Ecto neural progenitor cell (in vitro differentiated cells): Measurements from ENCODE around the gene LCK.

Source experiments
- DNase-seq: peaks from one replicate; pipeline ENCODE4 v3.0.0-alpha.2; 2018; ENCODE audit warnings: low spot score

LCK gene

GRCh38 chr1:32327204-32327603 is 76.1 kb downstream of the LCK start:
- DNase-seq = no peak

GRCh38 chr1:32329931-32330466 is 78.9 kb downstream of the LCK start:
- no peak for DNase-seq

DNA sequence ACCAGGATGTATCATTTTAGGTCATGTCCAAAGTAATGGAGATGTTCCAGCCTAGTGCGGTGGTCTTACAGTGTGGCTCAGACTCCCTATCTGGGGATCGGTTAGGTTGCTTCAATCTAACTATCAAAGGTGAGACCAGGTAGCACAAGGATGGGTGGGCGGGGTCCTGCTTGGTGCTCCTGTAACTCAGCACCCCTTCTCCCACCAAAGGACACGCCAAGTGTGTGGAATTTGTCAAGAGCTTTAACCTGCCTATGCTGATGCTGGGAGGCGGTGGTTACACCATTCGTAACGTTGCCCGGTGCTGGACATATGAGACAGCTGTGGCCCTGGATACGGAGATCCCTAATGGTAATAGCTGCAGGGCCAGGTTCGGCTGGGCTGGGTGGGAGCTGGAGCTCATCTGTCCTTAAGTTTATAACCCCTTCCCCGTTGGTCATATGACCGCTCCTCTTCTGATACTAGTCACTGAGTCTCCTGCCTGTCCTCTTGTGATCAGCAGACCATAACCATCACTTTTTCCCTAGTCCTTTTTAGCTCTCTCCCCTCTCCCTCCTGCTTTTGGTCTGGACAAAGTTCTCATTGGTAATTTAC is 79.6 kb downstream of the LCK start:
- DNase-seq = no peak

DNA sequence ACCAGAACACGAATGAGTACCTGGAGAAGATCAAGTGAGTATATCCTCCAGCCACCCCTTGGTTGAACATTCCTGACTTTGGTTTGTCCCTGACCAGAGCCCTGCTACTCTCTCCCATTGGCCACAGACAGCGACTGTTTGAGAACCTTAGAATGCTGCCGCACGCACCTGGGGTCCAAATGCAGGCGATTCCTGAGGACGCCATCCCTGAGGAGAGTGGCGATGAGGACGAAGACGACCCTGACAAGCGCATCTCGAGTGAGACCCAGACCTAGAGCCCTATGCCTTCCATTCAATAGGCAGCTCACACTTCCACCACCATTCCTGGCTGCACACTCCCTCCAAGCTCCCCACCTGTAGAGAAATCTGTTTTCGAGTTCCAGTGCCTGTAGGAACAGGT is 80.5 kb downstream of the LCK start:
- peak; percentile 47 for DNase-seq

DNA sequence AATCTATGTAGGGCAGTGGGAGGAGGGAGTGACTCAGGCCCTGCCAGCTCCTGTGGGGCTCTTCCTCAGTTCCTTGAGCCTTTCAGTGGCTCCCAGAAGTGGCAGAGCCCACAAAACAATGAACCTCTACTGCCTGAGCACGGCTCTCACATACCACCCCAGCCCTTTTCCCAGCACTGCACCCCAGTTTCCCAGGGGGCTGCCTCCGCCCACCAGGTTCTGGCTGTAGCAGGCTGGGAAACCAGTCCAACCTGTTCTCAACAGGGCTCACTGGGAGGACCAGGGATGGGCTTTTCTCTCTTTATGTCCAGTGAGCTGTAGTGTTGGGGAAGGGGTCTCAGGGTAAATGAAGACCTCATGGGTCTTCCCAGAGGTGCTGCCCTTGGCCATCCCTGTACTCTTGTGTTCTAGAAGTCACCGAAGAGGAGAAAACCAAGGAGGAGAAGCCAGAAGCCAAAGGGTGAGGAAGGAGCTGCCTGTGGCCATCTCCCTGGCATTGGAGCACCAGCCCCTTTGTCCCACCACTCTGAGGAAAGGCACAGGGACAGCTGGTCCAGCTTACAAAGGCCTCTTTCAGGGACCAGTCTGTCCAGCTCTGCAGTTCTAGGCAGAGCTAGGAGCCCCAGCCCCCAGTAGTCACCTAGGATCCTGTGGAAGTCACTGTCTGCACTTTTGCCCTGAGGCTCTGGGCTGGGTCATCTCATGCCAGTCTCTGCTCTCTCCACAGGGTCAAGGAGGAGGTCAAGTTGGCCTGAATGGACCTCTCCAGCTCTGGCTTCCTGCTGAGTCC is 81.4 kb downstream of the LCK start:
- DNase-seq = no peak

DNA sequence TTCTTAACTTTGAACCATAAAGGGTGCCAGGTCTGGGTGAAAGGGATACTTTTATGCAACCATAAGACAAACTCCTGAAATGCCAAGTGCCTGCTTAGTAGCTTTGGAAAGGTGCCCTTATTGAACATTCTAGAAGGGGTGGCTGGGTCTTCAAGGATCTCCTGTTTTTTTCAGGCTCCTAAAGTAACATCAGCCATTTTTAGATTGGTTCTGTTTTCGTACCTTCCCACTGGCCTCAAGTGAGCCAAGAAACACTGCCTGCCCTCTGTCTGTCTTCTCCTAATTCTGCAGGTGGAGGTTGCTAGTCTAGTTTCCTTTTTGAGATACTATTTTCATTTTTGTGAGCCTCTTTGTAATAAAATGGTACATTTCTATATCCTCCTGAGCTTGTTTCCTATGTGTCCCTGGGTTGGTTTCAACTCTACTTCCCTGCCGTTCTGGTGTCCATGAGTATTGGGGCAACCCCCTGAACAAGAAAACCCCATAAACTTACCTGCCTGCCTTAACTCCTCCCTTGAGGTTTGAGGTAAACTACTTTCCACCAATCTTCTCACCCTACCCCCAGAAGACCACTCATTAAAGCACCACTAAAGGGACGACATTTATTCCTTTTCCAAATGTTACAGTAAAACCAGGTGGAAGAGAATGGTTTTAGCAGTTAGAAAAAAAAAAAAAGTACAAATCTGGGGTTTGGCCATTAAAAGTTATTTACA is 82.3 kb downstream of the LCK start:
- no peak for DNase-seq

GRCh38 chr1:32334274-32334861 is 83.3 kb downstream of the LCK start:
- DNase-seq = no peak

DNA sequence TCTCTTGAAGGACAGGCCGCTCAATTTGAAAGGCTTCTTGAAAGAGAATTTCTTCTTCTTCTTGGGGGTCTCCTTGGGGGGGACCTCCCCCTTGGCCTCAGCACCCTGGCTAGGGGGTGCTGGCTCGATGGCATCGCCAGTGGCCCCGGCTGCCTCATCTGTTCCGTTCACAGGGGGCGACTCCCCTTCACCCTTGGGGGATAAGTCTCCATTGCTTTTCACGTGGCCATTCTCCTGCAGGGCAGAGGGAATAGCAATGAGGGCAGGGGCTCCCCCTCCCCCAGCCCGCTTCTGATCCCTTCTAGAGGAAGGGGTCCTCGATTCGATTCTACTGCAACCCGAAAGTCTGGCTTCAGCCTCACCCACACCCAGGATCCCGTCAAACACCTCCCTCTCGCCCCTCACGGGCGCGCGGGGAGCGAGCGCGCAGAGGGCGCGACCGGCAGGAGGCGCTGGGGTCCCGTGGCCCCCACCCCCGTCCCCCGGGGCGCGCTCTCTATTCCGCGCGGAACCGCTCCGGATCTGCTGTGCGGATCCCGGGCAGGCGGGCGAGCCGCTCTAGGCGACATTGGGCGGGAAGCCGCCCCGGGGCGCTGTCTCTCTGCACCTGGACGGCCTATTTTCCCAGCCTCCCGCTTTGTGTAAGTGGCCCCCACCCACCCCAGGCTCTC is 83.9 kb downstream of the LCK start:
- peak; percentile 73 for DNase-seq

- DNase-seq = no peak
Observed at GRCh38 chr1:32335535-32335789, 84.4 kb downstream of the LCK start.
